ENCODE measurements around the gene ELOVL3.

GRCh38 chr10:102200751-102201640, 25.1 kb upstream of the ELOVL3 start:
- TF ChIP-seq ZBTB40 (IDR thresholded peaks at IDR 0.05; ENCODE audit: borderline replicate concordance) (no peak), REST (IDR thresholded peaks at IDR 0.05; ENCODE audit: low read depth, low read length) (no peak), RFX5 (IDR thresholded peaks at IDR 0.05; ENCODE audit: low read depth, low read length) (no peak), ZSCAN29 (IDR thresholded peaks at IDR 0.05) (no peak), POLR2AphosphoS5 (IDR thresholded peaks at IDR 0.05; ENCODE audit: low read length) (no peak)
- TF ChIP-seq, protein P1, sequence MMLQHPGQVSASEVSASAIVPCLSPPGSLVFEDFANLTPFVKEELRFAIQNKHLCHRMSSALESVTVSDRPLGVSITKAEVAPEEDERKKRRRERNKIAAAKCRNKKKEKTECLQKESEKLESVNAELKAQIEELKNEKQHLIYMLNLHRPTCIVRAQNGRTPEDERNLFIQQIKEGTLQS (IDR thresholded peaks at IDR 0.05; ENCODE audit: borderline replicate concordance, extremely low read depth, low read depth, low read length): no peak
- TF ChIP-seq, protein P2, sequence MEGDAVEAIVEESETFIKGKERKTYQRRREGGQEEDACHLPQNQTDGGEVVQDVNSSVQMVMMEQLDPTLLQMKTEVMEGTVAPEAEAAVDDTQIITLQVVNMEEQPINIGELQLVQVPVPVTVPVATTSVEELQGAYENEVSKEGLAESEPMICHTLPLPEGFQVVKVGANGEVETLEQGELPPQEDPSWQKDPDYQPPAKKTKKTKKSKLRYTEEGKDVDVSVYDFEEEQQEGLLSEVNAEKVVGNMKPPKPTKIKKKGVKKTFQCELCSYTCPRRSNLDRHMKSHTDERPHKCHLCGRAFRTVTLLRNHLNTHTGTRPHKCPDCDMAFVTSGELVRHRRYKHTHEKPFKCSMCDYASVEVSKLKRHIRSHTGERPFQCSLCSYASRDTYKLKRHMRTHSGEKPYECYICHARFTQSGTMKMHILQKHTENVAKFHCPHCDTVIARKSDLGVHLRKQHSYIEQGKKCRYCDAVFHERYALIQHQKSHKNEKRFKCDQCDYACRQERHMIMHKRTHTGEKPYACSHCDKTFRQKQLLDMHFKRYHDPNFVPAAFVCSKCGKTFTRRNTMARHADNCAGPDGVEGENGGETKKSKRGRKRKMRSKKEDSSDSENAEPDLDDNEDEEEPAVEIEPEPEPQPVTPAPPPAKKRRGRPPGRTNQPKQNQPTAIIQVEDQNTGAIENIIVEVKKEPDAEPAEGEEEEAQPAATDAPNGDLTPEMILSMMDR (IDR thresholded peaks at IDR 0.05 in 2 of 3, conservative IDR thresholded peaks at IDR 0.05 in 1 of 3; ENCODE audit: control insufficient read depth in 2 of 3, extremely low read depth in 1 of 3, insufficient read depth in 1 of 3, low read depth in 3 of 3, low read length in 3 of 3): no peak
- TF ChIP-seq, protein P3, sequence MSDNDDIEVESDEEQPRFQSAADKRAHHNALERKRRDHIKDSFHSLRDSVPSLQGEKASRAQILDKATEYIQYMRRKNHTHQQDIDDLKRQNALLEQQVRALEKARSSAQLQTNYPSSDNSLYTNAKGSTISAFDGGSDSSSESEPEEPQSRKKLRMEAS (IDR thresholded peaks at IDR 0.05; ENCODE audit: low read depth, low read length): no peak
